Neural cell (in vitro differentiated cells): ENCODE measurements around the gene ZMYND10.

Experiments
- CTCF ChIP-seq: fragments of 450-650 bp; IDR thresholded peaks from 2 replicates; pipeline ENCODE4 v1.5.1; 2014; ENCODE audit warnings: antibody characterized with exemption, mild to moderate bottlenecking, moderate library complexity; ENCODE audit not compliant: poor library complexity, severe bottlenecking
- EZH2 ChIP-seq: fragments of 200-600, 300-800 bp; shearing (Covaris generic), sonication (generic); IDR thresholded peaks from 2 replicates; pipeline ENCODE4 v1.6.1; 2014; ENCODE audit warnings: antibody characterized with exemption, low read length, borderline replicate concordance, mild to moderate bottlenecking; ENCODE audit not compliant: insufficient read depth, poor library complexity, severe bottlenecking
- POLR2AphosphoS5 ChIP-seq: IDR thresholded peaks from 2 replicates; pipeline ENCODE4 v1.6.1; 2012
- REST ChIP-seq: IDR thresholded peaks from 2 replicates; pipeline ENCODE4 v1.6.1; 2012; ENCODE audit warnings: borderline replicate concordance
- TAF1 ChIP-seq: IDR thresholded peaks from 2 replicates; pipeline ENCODE4 v1.6.1; 2012; ENCODE audit warnings: low read depth

- TF ChIP-seq POLR2AphosphoS5 (no peak), CTCF (no peak), EZH2 (no peak), TAF1 (no peak), REST (no peak)
These were observed 6.6 kb downstream of the ZMYND10 start for GRCh38 chr3:50338965-50339364.
